A673 (cell line): ENCODE measurements around the gene TSSK6.

ENCODE experiments used
- EZH2 ChIP-seq: fragments of 200-600 bp; sonication (generic); IDR thresholded peaks from 2 replicates; pipeline ENCODE4 v1.6.1; 2017; ENCODE audit warnings: borderline replicate concordance, low read depth, mild to moderate bottlenecking, mixed read lengths, antibody characterized with exemption, low read length; ENCODE audit not compliant: poor library complexity, severe bottlenecking
- TF ChIP-seq, protein P1 (sequence below): fragments of 300-800, 200-600 bp; sonication (generic); conservative IDR thresholded peaks from 2 replicates; pipeline ENCODE4 v1.5.1; 2017; ENCODE audit warnings: low read depth, mild to moderate bottlenecking, antibody characterized with exemption, low read length, moderate library complexity, mixed read lengths

DNA sequence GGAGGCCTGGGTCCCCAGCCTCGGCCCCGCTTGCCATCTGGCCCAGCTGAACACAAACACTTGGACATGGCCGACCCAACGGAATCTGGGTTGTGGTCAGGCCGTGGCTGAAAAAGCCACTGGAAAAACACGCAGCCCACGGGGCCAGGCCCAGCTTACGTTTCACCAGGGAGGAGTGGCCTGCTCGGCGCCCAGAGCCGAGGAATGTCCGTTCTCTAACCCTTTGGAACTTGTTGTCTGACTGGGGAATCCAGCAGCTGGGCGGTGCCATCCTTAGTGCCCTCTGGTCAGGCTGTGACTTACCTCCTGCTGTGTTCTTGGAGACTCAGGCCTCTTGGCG lies 36.5 kb upstream of the TSSK6 start:
- no peak for TF ChIP-seq EZH2
- TF ChIP-seq, protein P1, sequence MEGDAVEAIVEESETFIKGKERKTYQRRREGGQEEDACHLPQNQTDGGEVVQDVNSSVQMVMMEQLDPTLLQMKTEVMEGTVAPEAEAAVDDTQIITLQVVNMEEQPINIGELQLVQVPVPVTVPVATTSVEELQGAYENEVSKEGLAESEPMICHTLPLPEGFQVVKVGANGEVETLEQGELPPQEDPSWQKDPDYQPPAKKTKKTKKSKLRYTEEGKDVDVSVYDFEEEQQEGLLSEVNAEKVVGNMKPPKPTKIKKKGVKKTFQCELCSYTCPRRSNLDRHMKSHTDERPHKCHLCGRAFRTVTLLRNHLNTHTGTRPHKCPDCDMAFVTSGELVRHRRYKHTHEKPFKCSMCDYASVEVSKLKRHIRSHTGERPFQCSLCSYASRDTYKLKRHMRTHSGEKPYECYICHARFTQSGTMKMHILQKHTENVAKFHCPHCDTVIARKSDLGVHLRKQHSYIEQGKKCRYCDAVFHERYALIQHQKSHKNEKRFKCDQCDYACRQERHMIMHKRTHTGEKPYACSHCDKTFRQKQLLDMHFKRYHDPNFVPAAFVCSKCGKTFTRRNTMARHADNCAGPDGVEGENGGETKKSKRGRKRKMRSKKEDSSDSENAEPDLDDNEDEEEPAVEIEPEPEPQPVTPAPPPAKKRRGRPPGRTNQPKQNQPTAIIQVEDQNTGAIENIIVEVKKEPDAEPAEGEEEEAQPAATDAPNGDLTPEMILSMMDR = no peak
